GM23338 (cell line): ENCODE measurements around the gene CDC42BPB.

Source experiments
- CREB1 ChIP-seq: fragments of 250-450 bp; sonication (Bioruptor Pico); IDR thresholded peaks from 2 replicates; pipeline ENCODE4 v1.5.0; 2020; ENCODE audit warnings: low read depth, mild to moderate bottlenecking, moderate library complexity
- CTCF ChIP-seq, 2 experiments: fragments of 200-600 bp in 1 of 2; sonication (generic) in 1 of 2; conservative IDR thresholded peaks; 2 replicates each; pipeline versions ENCODE4 v1.5.1 to v1.6.1; 2016 to 2017; ENCODE audit warnings: antibody characterized with exemption in 2 of 2, low read depth in 2 of 2, mild to moderate bottlenecking in 2 of 2, moderate library complexity in 1 of 2
- ETS1 ChIP-seq: IDR thresholded peaks from 2 replicates; pipeline ENCODE4 v1.6.1; 2016; ENCODE audit warnings: antibody characterized with exemption
- EZH2 ChIP-seq: fragments of 200-600 bp; sonication (generic); IDR thresholded peaks from one replicate; pipeline ENCODE4 v1.8.0; 2017; ENCODE audit warnings: antibody characterized with exemption, mild to moderate bottlenecking, low read depth; ENCODE audit not compliant: unreplicated experiment
- EZH2phosphoT487 ChIP-seq: fragments of 200-600 bp; sonication (generic); IDR thresholded peaks from one replicate; pipeline ENCODE4 v1.8.1; 2018; ENCODE audit warnings: antibody characterized with exemption; ENCODE audit not compliant: unreplicated experiment
- JUNB ChIP-seq: IDR thresholded peaks from one replicate; pipeline ENCODE4 v1.6.1; 2016; ENCODE audit warnings: antibody characterized with exemption; ENCODE audit not compliant: unreplicated experiment
- NANOG ChIP-seq: IDR thresholded peaks from 2 replicates; pipeline ENCODE4 v1.6.1; 2016; ENCODE audit warnings: antibody characterized with exemption, borderline replicate concordance
- POLR2AphosphoS5 ChIP-seq: IDR thresholded peaks from 2 replicates; pipeline ENCODE4 v1.6.1; 2016; ENCODE audit warnings: antibody characterized with exemption, low read depth
- REST ChIP-seq: IDR thresholded peaks from one replicate; pipeline ENCODE4 v1.6.1; 2018; ENCODE audit warnings: antibody characterized with exemption; ENCODE audit not compliant: unreplicated experiment
- STAT1 ChIP-seq: IDR thresholded peaks from one replicate; pipeline ENCODE4 v1.6.1; 2016; ENCODE audit warnings: antibody characterized with exemption; ENCODE audit not compliant: unreplicated experiment
- ZNF114 ChIP-seq: fragments of 250-450 bp; sonication (Bioruptor Pico); IDR thresholded peaks from 2 replicates; pipeline ENCODE4 v1.5.0; 2020; ENCODE audit warnings: mild to moderate bottlenecking, moderate library complexity
- ZNF331 ChIP-seq: fragments of 250-450 bp; sonication (Bioruptor Pico); IDR thresholded peaks from 2 replicates; pipeline ENCODE4 v1.5.0; 2020; ENCODE audit warnings: low read depth, mild to moderate bottlenecking, moderate library complexity
- ZNF462 ChIP-seq: fragments of 250-450 bp; sonication (Bioruptor Pico); IDR thresholded peaks from 2 replicates; pipeline ENCODE4 v1.5.0; 2020; ENCODE audit warnings: mild to moderate bottlenecking, moderate library complexity

GRCh38 chr14:102908766-102909455 lies 148.4 kb downstream of the CDC42BPB start:
- TF ChIP-seq CTCF (conservative IDR thresholded peaks at IDR 0.05; ENCODE audit: low read depth in 2 of 2) (no peak), CREB1 (no peak), ZNF114 (CRISPR knock-in tag) (no peak), EZH2 (no peak), REST (no peak), EZH2phosphoT487 (no peak), ETS1 (no peak), JUNB (no peak), POLR2AphosphoS5 (no peak), NANOG (no peak), STAT1 (no peak), ZNF331 (CRISPR knock-in tag) (no peak), ZNF462 (CRISPR knock-in tag) (no peak)
